Mesenchymal stem cell (in vitro differentiated cells and primary cell): Measurements from ENCODE around the gene OPCML.

Source experiments
- DNase-seq: peaks from one replicate; pipeline ENCODE4 v3.0.0-alpha.2; 2013
- H2AFZ ChIP-seq: one replicate; pipeline ENCODE4 v1.6.1; 2013; ENCODE audit warnings: low read depth, mild to moderate bottlenecking, control low read depth, inconsistent platforms, low read length, moderate library complexity
- H2AK5ac ChIP-seq: 2 replicates; pipeline ENCODE4 v1.6.1; 2013; ENCODE audit warnings: low read length, moderate library complexity, mild to moderate bottlenecking, inconsistent platforms; ENCODE audit not compliant: severe bottlenecking
- H2BK120ac ChIP-seq: one replicate; pipeline ENCODE4 v1.6.1; 2013; ENCODE audit warnings: low read depth, mild to moderate bottlenecking, inconsistent platforms, low read length, moderate library complexity
- H2BK12ac ChIP-seq, 2 experiments: one replicate each; pipeline ENCODE4 v1.6.1; 2013; ENCODE audit warnings: inconsistent platforms in 2 of 2, low read length in 2 of 2, mild to moderate bottlenecking in 2 of 2, moderate library complexity in 2 of 2, control low read depth in 1 of 2
- H2BK15ac ChIP-seq: one replicate; pipeline ENCODE4 v1.6.1; 2013; ENCODE audit warnings: mild to moderate bottlenecking, low read depth, inconsistent platforms; ENCODE audit not compliant: poor library complexity, severe bottlenecking
- H2BK5ac ChIP-seq: 2 replicates; pipeline ENCODE4 v1.6.1; 2013; ENCODE audit warnings: low read depth, mild to moderate bottlenecking, low read length, control low read depth, inconsistent platforms; ENCODE audit not compliant: poor library complexity, severe bottlenecking
- H3K14ac ChIP-seq, 2 experiments: one replicate each; pipeline ENCODE4 v1.6.1; 2013; ENCODE audit warnings: inconsistent platforms in 2 of 2, low read length in 2 of 2, control low read depth in 1 of 2, mild to moderate bottlenecking in 1 of 2, moderate library complexity in 1 of 2
- H3K18ac ChIP-seq, 2 experiments: one replicate each; pipeline ENCODE4 v1.6.1; 2013; ENCODE audit warnings: inconsistent platforms in 2 of 2, low read length in 2 of 2, control low read depth in 1 of 2, low read depth in 1 of 2, mild to moderate bottlenecking in 1 of 2
- H3K23ac ChIP-seq, 2 experiments: one replicate each; pipeline ENCODE4 v1.6.1; 2013; ENCODE audit warnings: inconsistent platforms in 2 of 2, low read length in 2 of 2, mild to moderate bottlenecking in 2 of 2, moderate library complexity in 2 of 2, control low read depth in 1 of 2
- H3K27ac ChIP-seq: 2 replicates; pipeline ENCODE4 v1.5.1; 2013; ENCODE audit warnings: mild to moderate bottlenecking, moderate library complexity, low read length, control low read depth, inconsistent platforms; ENCODE audit not compliant: poor library complexity, severe bottlenecking
- H3K27me3 ChIP-seq, 2 experiments: 2 replicates each; pipeline versions ENCODE4 v1.6.1 to v1.7.0; 2013; ENCODE audit warnings: low read length in 2 of 2, mild to moderate bottlenecking in 2 of 2, moderate library complexity in 2 of 2, control low read depth in 1 of 2, inconsistent platforms in 1 of 2; ENCODE audit not compliant: control insufficient read depth in 1 of 2, insufficient read depth in 1 of 2
- H3K36me3 ChIP-seq, 2 experiments: 2 replicates each; pipeline versions ENCODE4 v1.6.1 to v1.7.0; 2013; ENCODE audit warnings: low read length in 2 of 2, control low read depth in 1 of 2, inconsistent platforms in 1 of 2, low read depth in 1 of 2, mild to moderate bottlenecking in 1 of 2; ENCODE audit not compliant: insufficient read depth in 2 of 2, control insufficient read depth in 1 of 2
- H3K4ac ChIP-seq, 2 experiments: one replicate each; pipeline ENCODE4 v1.6.1; 2013; ENCODE audit warnings: inconsistent platforms in 2 of 2, low read length in 2 of 2, mild to moderate bottlenecking in 2 of 2, moderate library complexity in 2 of 2, control low read depth in 1 of 2, low read depth in 1 of 2
- H3K4me1 ChIP-seq: 2 replicates; pipeline ENCODE4 v1.6.1; 2013; ENCODE audit warnings: low read depth, low read length, control low read depth; ENCODE audit not compliant: control insufficient read depth, insufficient read depth
- H3K4me2 ChIP-seq: 2 replicates; pipeline ENCODE4 v1.6.1; 2013; ENCODE audit warnings: low read length, mild to moderate bottlenecking, inconsistent platforms; ENCODE audit not compliant: poor library complexity, severe bottlenecking
- H3K4me3 ChIP-seq, 2 experiments: 2 replicates each; pipeline versions ENCODE4 v1.5.1 to v1.7.0; 2013; ENCODE audit warnings: low read length in 2 of 2, mild to moderate bottlenecking in 2 of 2, control low read depth in 1 of 2, low read depth in 1 of 2; ENCODE audit not compliant: insufficient read depth in 1 of 2
- H3K79me1 ChIP-seq: replicated peaks from 2 replicates; pipeline ENCODE4 v1.6.1; 2013; ENCODE audit warnings: mild to moderate bottlenecking, control low read depth, low read length, inconsistent platforms; ENCODE audit not compliant: poor library complexity, severe bottlenecking
- H3K9ac ChIP-seq: 2 replicates; pipeline ENCODE4 v1.7.0; 2013; ENCODE audit warnings: mild to moderate bottlenecking, low read length, moderate library complexity
- H3K9me3 ChIP-seq: 2 replicates; pipeline ENCODE4 v1.7.0; 2013; ENCODE audit warnings: mild to moderate bottlenecking, low read length; ENCODE audit not compliant: control insufficient read depth
- H4K8ac ChIP-seq: one replicate; pipeline ENCODE4 v1.6.1; 2013; ENCODE audit warnings: inconsistent platforms, mild to moderate bottlenecking, low read length, moderate library complexity
- H4K91ac ChIP-seq: one replicate; pipeline ENCODE4 v1.6.1; 2013; ENCODE audit warnings: mild to moderate bottlenecking, low read length, inconsistent platforms
- WGBS: methylation state at CpG from one replicate; pipeline ENCODE4 v1.1.7; 2013; ENCODE audit warnings: mixed read lengths; 5-methylcytosine and 5-hydroxymethylcytosine counted together

Gene OPCML

DNA sequence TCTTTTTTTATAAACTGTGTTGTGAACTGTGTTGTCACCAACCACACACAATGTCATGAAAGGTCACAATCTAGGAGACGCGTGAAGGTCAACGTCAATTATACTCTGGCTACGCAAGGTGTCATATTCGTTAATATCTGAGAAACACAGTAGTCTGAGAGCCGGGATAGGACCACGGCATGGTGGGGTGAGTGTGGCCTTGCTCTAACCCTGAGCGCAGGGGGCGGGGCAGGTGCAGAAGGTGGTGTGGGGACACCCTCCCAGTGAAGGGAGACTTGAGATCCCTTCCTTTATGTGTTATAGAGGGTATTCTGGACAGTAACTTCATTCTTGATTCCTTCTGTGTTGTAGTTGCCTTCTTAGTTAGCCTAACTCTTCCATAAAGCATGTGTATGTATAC is 883.0 kb downstream of the OPCML start:
- H3K9ac ChIP-seq = no peak overlapping the region
- no peaks in the 10 kb centered on the region for H3K79me1 ChIP-seq
- 94% methylated on average over 9 of the region's 9 CpGs for WGBS
- H2BK12ac ChIP-seq = no peak overlapping the region
- H4K8ac ChIP-seq = no peak overlapping the region
- H3K18ac ChIP-seq = no peak overlapping the region
- H4K91ac ChIP-seq = no peak overlapping the region
- no peak for DNase-seq
- H3K4me2 ChIP-seq = no peak overlapping the region
- H3K9me3 ChIP-seq = no peaks in the 10 kb centered on the region
- H2BK15ac ChIP-seq = no peak overlapping the region
- no peak overlapping the region for H3K23ac ChIP-seq
- H3K4me3 ChIP-seq = no peak overlapping the region
- no peak overlapping the region for H2BK5ac ChIP-seq
- no peak overlapping the region for H3K14ac ChIP-seq
- no peak overlapping the region for H2AFZ ChIP-seq
- H2AK5ac ChIP-seq = no peak overlapping the region
- H3K4me1 ChIP-seq = no peaks in the 10 kb centered on the region
- H3K27me3 ChIP-seq = peaks cover 0 to 6% of the 10 kb centered on the region in 2 experiments
- no peak overlapping the region for H3K27ac ChIP-seq
- no peaks in the 10 kb centered on the region for H3K36me3 ChIP-seq
- H2BK120ac ChIP-seq = no peak overlapping the region
- no peak overlapping the region for H3K4ac ChIP-seq

DNA sequence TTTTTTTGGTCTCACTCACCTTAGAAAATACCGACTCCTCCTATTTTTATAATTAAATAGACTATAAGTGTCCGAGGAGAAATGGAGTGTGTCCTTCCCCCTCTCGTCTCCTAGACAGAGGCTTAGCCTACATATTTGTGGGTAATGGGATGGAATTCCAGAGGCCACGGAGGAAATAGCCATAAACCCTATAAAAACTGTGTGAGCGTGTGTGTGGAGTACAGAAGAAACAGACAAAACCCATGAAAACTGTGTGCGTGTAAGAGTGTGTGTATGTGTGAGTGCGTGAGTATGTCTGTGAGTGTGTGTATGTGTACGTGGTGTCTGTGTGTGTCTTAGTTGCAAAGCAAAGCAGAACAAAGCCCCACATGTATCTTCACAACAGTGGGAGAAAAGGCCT is 883.5 kb downstream of the OPCML start:
- Histone ChIP-seq H4K91ac (no peak overlapping the region), H3K79me1 (no peaks in the 10 kb centered on the region), H3K27ac (no peak overlapping the region), H2BK120ac (no peak overlapping the region), H3K18ac (peak overlapping the region in 1 of 2 experiments; percentile 75), H2AK5ac (no peak overlapping the region), H2AFZ (no peak overlapping the region), H3K14ac (no peak overlapping the region), H4K8ac (no peak overlapping the region), H3K23ac (no peak overlapping the region), H3K4me1 (no peaks in the 10 kb centered on the region), H2BK12ac (no peak overlapping the region), H2BK15ac (no peak overlapping the region), H3K9ac (no peak overlapping the region), H3K4ac (no peak overlapping the region), H3K4me2 (no peak overlapping the region), H3K36me3 (no peaks in the 10 kb centered on the region), H2BK5ac (no peak overlapping the region), H3K4me3 (no peak overlapping the region), H3K9me3 (no peaks in the 10 kb centered on the region), H3K27me3 (peaks cover 0 to 6% of the 10 kb centered on the region in 2 experiments)
- peak; percentile 49 for DNase-seq
- WGBS = 70% methylated on average over 6 of the region's 8 CpGs

DNA sequence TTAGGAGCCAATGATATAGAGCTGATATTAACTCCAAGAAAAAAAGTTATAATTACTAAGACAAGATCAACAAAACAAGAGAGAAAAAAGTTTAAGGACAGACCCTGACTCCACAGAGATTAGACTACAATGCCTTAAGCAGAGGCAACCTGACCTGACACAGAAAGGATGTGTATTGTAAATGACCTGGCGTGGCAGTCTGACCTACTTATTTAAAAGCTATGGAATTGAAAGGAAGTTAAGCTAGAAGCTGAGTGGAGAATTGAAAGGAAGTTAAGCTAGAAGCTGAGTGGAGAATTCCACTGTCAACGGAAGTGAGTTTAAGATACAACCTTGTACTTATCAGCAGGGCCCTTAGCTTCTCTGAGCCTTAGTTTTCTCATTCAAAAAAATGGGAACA is 885.4 kb downstream of the OPCML start:
- no peak for DNase-seq
- Histone ChIP-seq H3K27ac (no peak overlapping the region), H3K4ac (no peak overlapping the region), H2BK15ac (no peak overlapping the region), H4K91ac (no peak overlapping the region), H3K4me1 (no peaks in the 10 kb centered on the region), H2AK5ac (no peak overlapping the region), H2BK5ac (no peak overlapping the region), H3K9ac (no peak overlapping the region), H3K36me3 (no peaks in the 10 kb centered on the region), H2BK120ac (no peak overlapping the region), H3K14ac (no peak overlapping the region), H3K79me1 (no peaks in the 10 kb centered on the region), H3K4me3 (no peak overlapping the region), H3K4me2 (no peak overlapping the region), H2BK12ac (no peak overlapping the region), H3K18ac (no peak overlapping the region), H4K8ac (no peak overlapping the region), H3K9me3 (no peaks in the 10 kb centered on the region), H3K27me3 (peaks cover 0 to 9% of the 10 kb centered on the region in 2 experiments), H2AFZ (no peak overlapping the region), H3K23ac (no peak overlapping the region)
- 79% methylated on average over 2 of the region's 2 CpGs for WGBS

GRCh38 chr11:132644520-132645239 is 887.6 kb downstream of the OPCML start:
- Histone ChIP-seq H3K27ac (no peak overlapping the region), H2AFZ (no peak overlapping the region), H3K14ac (no peak overlapping the region), H3K27me3 (peaks cover 0 to 9% of the 10 kb centered on the region in 2 experiments), H3K9ac (no peak overlapping the region), H2BK15ac (no peak overlapping the region), H3K4me3 (no peak overlapping the region), H3K9me3 (no peaks in the 10 kb centered on the region), H2BK120ac (no peak overlapping the region), H3K4me1 (no peaks in the 10 kb centered on the region), H3K79me1 (no peaks in the 10 kb centered on the region), H3K23ac (no peak overlapping the region), H3K4me2 (no peak overlapping the region), H2BK12ac (no peak overlapping the region), H4K91ac (no peak overlapping the region), H4K8ac (no peak overlapping the region), H3K36me3 (no peaks in the 10 kb centered on the region), H3K18ac (no peak overlapping the region), H3K4ac (no peak overlapping the region), H2AK5ac (no peak overlapping the region), H2BK5ac (no peak overlapping the region)
- DNase-seq = no peak
- 95% methylated on average over 3 of the region's 6 CpGs for WGBS
